K562 (cell line): Measurements from ENCODE around the gene EOLA1. TPM values are rescaled to one million over a fixed set of nuclear protein-coding genes. Genes with fewer than 3 reads are reported as not detected.

Source experiments
- CCNT2 ChIP-seq: IDR thresholded peaks from 2 replicates; pipeline ENCODE4 v1.6.1; 2011; ENCODE audit warnings: borderline replicate concordance, low read depth, mild to moderate bottlenecking, moderate library complexity, mixed read lengths, low read length; ENCODE audit not compliant: insufficient read length; ENCODE audit errors: extremely low read depth
- CEBPG ChIP-seq, 3 experiments: fragments of 200-800 bp in 1 of 3; sonication (Bioruptor generic) in 1 of 3; sonication (generic) in 1 of 3; formaldehyde crosslinking in 1 of 3; IDR thresholded peaks in 2 of 3; conservative IDR thresholded peaks in 1 of 3; 2 replicates each; pipeline versions ENCODE4 v1.6.1 to v1.8.0; 2016 to 2022; ENCODE audit warnings: missing compliant biosample characterization in 2 of 3, missing genetic modification characterization in 2 of 3, mild to moderate bottlenecking in 1 of 3, missing genetic modification reagents in 1 of 3
- E4F1 ChIP-seq: fragments of 250-450 bp; sonication (Bioruptor Pico); IDR thresholded peaks from 2 replicates; pipeline ENCODE4 v1.5.0; 2021; ENCODE audit warnings: mild to moderate bottlenecking, borderline replicate concordance
- ESRRA ChIP-seq: fragments of 450-650 bp; IDR thresholded peaks from 2 replicates; pipeline ENCODE4 v1.6.1; 2014; ENCODE audit warnings: low read depth, mild to moderate bottlenecking, moderate library complexity, borderline replicate concordance
- NR2F6 ChIP-seq: fragments of 450-650 bp; formaldehyde crosslinking; IDR thresholded peaks from 2 replicates; pipeline ENCODE4 v1.4.0; 2020; ENCODE audit warnings: mild to moderate bottlenecking
- SIN3A ChIP-seq, 2 experiments: fragments of 150-350 bp in 1 of 2; IDR thresholded peaks; 2 replicates each; pipeline ENCODE4 v1.6.1; 2011 to 2016; ENCODE audit warnings: borderline replicate concordance in 2 of 2, low read depth in 2 of 2, low read length in 2 of 2, mild to moderate bottlenecking in 2 of 2, moderate library complexity in 2 of 2; ENCODE audit not compliant: control insufficient read depth in 1 of 2
- SIX5 ChIP-seq, 2 experiments: IDR thresholded peaks; 2 replicates each; pipeline ENCODE4 v1.6.1; 2011; ENCODE audit warnings: low read length in 2 of 2, borderline replicate concordance in 1 of 2, low read depth in 1 of 2, mild to moderate bottlenecking in 1 of 2, moderate library complexity in 1 of 2; ENCODE audit not compliant: insufficient read depth in 1 of 2
- SMAD4 ChIP-seq: fragments of 250-450 bp; sonication (Bioruptor Pico); conservative IDR thresholded peaks from 2 replicates; pipeline ENCODE4 v1.8.0; 2021; ENCODE audit warnings: inconsistent platforms, mild to moderate bottlenecking, moderate library complexity
- TFAP4 ChIP-seq: sonication (generic); formaldehyde crosslinking; IDR thresholded peaks from 2 replicates; pipeline ENCODE4 v1.8.0; 2022; ENCODE audit warnings: missing genetic modification reagents, mild to moderate bottlenecking, moderate library complexity, borderline replicate concordance
- TOE1 ChIP-seq, 2 experiments: fragments of 450-650 bp in 1 of 2; sonication (generic) in 1 of 2; formaldehyde crosslinking in 1 of 2; IDR thresholded peaks; 2 replicates each; pipeline versions ENCODE4 v1.7.1 to v1.8.0; 2016 to 2022; ENCODE audit warnings: borderline replicate concordance in 2 of 2, mild to moderate bottlenecking in 2 of 2, antibody characterized with exemption in 1 of 2, inconsistent platforms in 1 of 2, low read depth in 1 of 2, missing genetic modification reagents in 1 of 2, moderate library complexity in 1 of 2
- VEZF1 ChIP-seq: fragments of 200-800 bp; sonication (Bioruptor generic); IDR thresholded peaks from 2 replicates; pipeline ENCODE4 v1.6.1; 2017; ENCODE audit warnings: missing genetic modification characterization, missing compliant biosample characterization
- ZNF212 ChIP-seq: fragments of 450-650 bp; formaldehyde crosslinking; IDR thresholded peaks from 2 replicates; pipeline ENCODE4 v1.4.0; 2020; ENCODE audit warnings: mild to moderate bottlenecking
- ZNF449 ChIP-seq: fragments of 250-450 bp; sonication (Bioruptor Pico); IDR thresholded peaks from 2 replicates; pipeline ENCODE4 v1.8.0; 2022; ENCODE audit warnings: moderate library complexity, mild to moderate bottlenecking, inconsistent platforms
- polyA plus RNA-seq, 8 experiments: library from polyadenylated mRNA; depleted of rRNA in 4 of 8; stranded (reverse) in 5 of 8; unstranded in 3 of 8; fragments of >200 nt; fragmentation: Nextera tagmentation in 2 of 8; fragmentation: Illumina TruSeq in 1 of 8; extraction: Ambion mirVana in 2 of 8; extraction: Trizol in 1 of 8; gene quantifications; 2 replicates each; pipeline versions ENCODE4 v1.2.1 to v1.2.3, GENCODE V29; 2011 to 2014; ENCODE audit warnings: inconsistent platforms in 1 of 8, missing spikeins in 1 of 8
- total RNA-seq, 7 experiments: library from RNA; depleted of rRNA in 6 of 7; stranded (reverse); fragments of >200 nt in 6 of 7; fragmentation: Illumina TruSeq in 2 of 7; extraction: Trizol in 2 of 7; gene quantifications; 2 replicates each; pipeline versions ENCODE4 v1.2.1 to v1.2.3, GENCODE V29; 2011 to 2021; ENCODE audit warnings: low replicate concordance in 1 of 7

EOLA1 gene
- total and polyA plus RNA-seq, 9 of the 15 experiments (the other 6 are each of a cell fraction or from before 2014, with no cell fraction given): 6.3 to 32.9 (median 18.2) TPM

GRCh38 chrX:149504915-149505651, 35.7 kb upstream of the EOLA1 start, which contains the start of gene IDS (continued):
- TF ChIP-seq TFAP4: peak; percentile 49; the same call in 1 of the 2 replicates
- TF ChIP-seq ZNF212 (CRISPR knock-in tag): no peak
- no peak for TF ChIP-seq ZNF449 (CRISPR knock-in tag)
- no peak for TF ChIP-seq CEBPG (CRISPR knock-in tag; IDR thresholded peaks at IDR 0.05)
- TF ChIP-seq CEBPG (tag; conservative IDR thresholded peaks at IDR 0.05 in 1 of 2, IDR thresholded peaks at IDR 0.05 in 1 of 2): 0 out of 4 replicates have a peak, but pooled peaks of 1 of the 2 experiments have one; percentile 23
- 0 out of 4 replicates have a peak, but pooled peaks of 1 of the 2 experiments have one; percentile 26 for TF ChIP-seq SIN3A (IDR thresholded peaks at IDR 0.05; ENCODE audit: borderline replicate concordance in 2 of 2, control insufficient read depth in 1 of 2, low read depth in 2 of 2, low read length in 2 of 2)
- TF ChIP-seq E4F1 (CRISPR knock-in tag): no peak
- no peak for TF ChIP-seq SIX5 (IDR thresholded peaks at IDR 0.05; ENCODE audit: borderline replicate concordance in 1 of 2, insufficient read depth in 1 of 2, low read depth in 1 of 2, low read length in 2 of 2)
- peak; percentile 29; the same call in 1 of the 2 replicates for TF ChIP-seq VEZF1
- TF ChIP-seq SMAD4: peak; percentile 69
- TF ChIP-seq CCNT2: peak; percentile 87
- 0 out of 2 replicates have a peak, but pooled peaks have one; percentile 28 for TF ChIP-seq ESRRA
- no peak for TF ChIP-seq TOE1 (IDR thresholded peaks at IDR 0.05; ENCODE audit: borderline replicate concordance)
- no peak for TF ChIP-seq TOE1 (CRISPR knock-in tag; IDR thresholded peaks at IDR 0.05; ENCODE audit: borderline replicate concordance, low read depth)
- no peak for TF ChIP-seq NR2F6 (CRISPR knock-in tag)
